Measurements from ENCODE around the gene MRPS15. TPM values are rescaled to one million over a fixed set of nuclear protein-coding genes. Genes with fewer than 3 reads are reported as not detected.
"Not testable (repeated sequence)": the region's sequence is repeated elsewhere in the genome, so short reads cannot be mapped to it uniquely, and the experiment has no call there.

MRPS15 gene
- total RNA-seq (2014; rRNA removed; shearing (Covaris generic)): 116 and 139 TPM in 2 replicates

GRCh38 chr1:36463803-36464604 is at the start of gene MRPS15:
TSS of gene MRPS15 (minus strand) at chr1:36464384. CDS start at chr1:36464275, 109 bp downstream.
- DNase-seq (ENCODE audit: low read depth): peak; percentile 93

DNA sequence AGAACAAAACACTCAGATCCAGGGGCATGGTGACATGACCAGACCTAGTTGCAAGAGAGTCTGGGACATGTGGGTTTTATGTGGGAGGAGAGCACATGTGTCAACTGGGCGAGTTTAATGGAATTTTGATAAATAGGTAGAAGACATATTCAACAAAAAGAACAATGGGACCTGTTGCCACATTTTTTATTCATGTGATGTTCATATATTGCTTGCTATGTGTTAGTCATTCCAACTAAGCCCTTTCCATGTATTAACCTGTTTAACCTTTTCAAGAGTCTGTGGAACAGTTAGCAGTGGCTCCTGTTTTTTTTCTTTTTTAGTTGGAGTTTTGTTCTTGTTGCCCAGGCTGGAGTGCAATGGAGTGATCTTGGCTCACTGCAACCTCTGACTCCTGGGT is 48.7 kb upstream of the MRPS15 start:
- no peak for DNase-seq (ENCODE audit: low read depth)

- DNase-seq (ENCODE audit: low read depth): peak; percentile 23
These were observed 47.9 kb upstream of the MRPS15 start for GRCh38 chr1:36511804-36512798.

- not testable (repeated sequence) for DNase-seq (ENCODE audit: low read depth)
These were observed 47.0 kb upstream of the MRPS15 start for GRCh38 chr1:36511220-36511619.

DNA sequence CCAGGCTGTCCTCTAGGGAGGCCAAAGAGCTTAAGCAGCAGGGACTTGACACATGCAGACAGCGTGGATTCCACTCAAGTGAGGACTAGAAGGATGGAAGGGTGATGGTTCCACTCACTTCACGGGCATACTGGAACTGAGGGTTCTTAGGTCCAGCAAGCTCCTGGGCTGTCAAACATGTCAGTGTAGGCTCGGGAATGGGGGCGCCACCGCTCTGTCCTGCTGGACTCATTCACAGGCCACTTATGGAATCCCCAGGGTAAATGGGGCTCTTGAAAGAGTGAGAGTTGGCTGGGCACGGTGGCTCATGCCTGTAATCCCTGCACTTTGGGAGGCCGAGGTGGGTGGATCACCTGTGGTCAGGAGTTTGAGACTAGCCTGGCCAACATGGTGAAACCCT is 46.2 kb upstream of the MRPS15 start:
- no peak for DNase-seq (ENCODE audit: low read depth)

GRCh38 chr1:36508257-36508656 is 44.1 kb upstream of the MRPS15 start:
- DNase-seq (ENCODE audit: low read depth): no peak

- DNase-seq (ENCODE audit: low read depth): no peak
These were observed 42.2 kb upstream of the MRPS15 start for GRCh38 chr1:36506276-36506920.

- DNase-seq (ENCODE audit: low read depth): no peak
These were observed 39.5 kb upstream of the MRPS15 start for GRCh38 chr1:36503733-36504132.

DNA sequence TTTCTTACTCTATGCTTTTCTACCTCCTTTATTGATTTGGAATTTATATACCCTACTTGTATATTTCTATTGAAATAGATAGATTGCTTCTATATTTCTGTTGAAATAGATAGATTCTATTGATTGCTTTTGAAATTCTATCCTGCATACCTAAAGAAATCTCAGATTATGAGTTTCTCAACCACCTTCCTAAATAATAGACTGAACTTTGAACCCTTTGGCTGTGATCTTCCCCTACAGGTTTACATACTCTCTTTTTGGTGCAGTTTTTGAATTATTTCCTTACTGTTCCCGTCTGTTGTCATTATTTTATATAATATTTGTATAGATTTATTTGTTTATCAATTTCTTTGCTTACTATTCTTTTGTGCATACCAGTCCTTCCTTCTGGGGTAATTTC is 39.0 kb upstream of the MRPS15 start:
- no peak for DNase-seq (ENCODE audit: low read depth)

- DNase-seq (ENCODE audit: low read depth): no peak
These were observed 38.4 kb upstream of the MRPS15 start for GRCh38 chr1:36502616-36503015.

DNA sequence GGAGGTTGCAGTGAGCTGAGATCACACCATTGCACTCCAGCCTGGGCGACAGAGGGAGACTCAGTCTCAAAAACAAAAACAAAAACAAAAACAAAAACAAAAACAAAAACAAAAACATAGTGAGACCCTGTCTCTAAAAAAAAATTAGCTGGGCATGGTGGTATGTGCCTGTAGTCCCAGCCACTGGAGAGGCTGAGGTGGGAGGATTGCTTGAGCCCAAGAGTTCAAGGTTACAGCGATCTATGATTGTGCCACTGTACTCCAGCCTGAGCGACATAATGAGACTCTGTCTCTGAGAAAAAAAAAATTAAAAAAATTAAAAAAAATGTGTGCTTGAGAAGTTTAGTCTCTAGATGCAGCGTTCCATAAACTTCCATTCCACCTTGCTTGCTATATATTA is 37.7 kb upstream of the MRPS15 start:
- not testable (repeated sequence) for DNase-seq (ENCODE audit: low read depth)

- DNase-seq (ENCODE audit: low read depth): no peak
These were observed 33.0 kb upstream of the MRPS15 start for GRCh38 chr1:36497207-36497606.

GRCh38 chr1:36494971-36495370 is 30.8 kb upstream of the MRPS15 start:
- DNase-seq (ENCODE audit: low read depth): no peak

DNA sequence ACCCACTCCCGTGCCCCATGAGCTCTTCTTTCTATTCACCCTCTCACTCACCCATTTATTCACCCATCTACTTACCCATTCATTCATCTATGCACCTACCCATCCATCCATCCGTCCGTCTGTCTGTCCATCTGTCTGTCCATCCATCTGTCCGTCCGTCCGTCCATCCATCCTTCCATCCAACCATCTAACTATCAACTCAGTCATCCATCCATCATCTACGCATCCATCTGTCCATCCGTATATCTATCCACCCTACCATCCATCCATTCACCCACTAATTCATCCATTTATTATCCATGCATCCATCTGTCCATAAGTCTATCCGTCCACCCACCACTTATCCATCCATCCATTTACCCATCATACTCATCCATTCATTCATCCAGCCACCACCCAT is 29.3 kb upstream of the MRPS15 start:
- no peak for DNase-seq (ENCODE audit: low read depth)

DNA sequence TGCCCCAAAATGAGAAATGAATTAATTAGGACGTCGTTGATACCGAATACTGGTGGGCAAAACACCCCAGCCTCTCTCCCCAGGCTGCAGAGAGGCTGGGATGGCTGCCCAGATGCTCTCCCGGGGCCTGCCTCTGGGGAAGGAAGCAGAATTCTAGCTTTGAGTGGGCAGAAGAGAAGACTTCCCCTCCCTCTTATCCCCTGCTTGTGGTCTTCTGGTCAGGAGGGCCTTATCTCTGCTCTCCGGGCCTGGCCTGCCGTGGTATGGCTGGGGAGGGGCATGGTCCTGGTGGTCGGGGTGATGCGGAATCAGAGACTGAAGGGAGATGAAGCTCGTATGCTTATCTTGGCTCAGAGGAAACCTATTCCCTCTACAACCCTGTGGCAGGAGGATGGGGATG is 28.3 kb upstream of the MRPS15 start:
- no peak for DNase-seq (ENCODE audit: low read depth)

GRCh38 chr1:36489258-36490051 is 25.3 kb upstream of the MRPS15 start:
- not testable (repeated sequence) for DNase-seq (ENCODE audit: low read depth)

DNA sequence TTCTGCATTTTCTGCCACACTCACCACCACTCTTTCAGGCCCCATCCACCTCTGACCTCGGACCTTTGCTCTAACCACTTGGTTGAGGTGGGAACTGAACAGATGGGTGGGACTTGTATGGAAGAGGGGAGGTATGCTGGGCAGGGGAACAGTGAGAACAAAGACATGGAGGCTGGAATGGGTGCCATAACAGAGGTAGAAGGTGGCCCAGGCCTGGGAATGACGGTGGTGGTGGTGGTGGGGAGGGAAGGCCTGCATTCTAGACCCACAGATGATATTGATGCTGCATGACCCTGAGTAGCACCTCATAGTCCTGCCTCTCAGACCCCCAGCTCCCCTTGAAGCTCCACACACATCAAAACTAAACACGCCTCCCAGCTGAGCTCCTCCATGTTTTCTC is 23.7 kb upstream of the MRPS15 start:
- no peak for DNase-seq (ENCODE audit: low read depth)

DNA sequence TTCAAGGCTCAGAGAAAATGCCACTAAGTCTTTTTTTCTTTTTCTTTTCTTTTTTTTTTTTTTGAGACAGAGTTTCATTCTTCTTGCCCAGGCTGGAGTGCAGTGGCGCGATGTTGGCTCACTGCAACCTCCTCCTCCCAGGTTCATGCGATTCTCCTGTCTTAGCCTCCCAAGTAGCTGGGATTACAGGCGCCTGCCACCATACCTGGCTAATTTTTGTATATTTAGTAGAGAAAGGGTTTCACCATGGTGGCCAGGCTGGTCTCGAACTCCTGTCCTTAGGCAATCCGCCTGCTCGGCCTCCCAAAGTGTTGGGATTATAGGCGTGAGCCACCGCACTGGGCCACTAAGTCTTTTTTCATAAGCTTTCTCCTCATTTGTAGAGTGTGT is 23.1 kb upstream of the MRPS15 start:
- not testable (repeated sequence) for DNase-seq (ENCODE audit: low read depth)

GRCh38 chr1:36486439-36487335 is 22.5 kb upstream of the MRPS15 start:
- DNase-seq (ENCODE audit: low read depth): no peak

- no peak for DNase-seq (ENCODE audit: low read depth)
These were observed 21.9 kb upstream of the MRPS15 start for GRCh38 chr1:36486093-36486438.
